Heart left ventricle (tissue), 13 donors: Measurements from ENCODE around the gene FXYD1.

Source experiments
- POLR2A ChIP-seq, 2 donors: fragments of 450-650 bp; IDR thresholded peaks; one replicate each; pipeline ENCODE4 v1.6.1; 2017; ENCODE audit warnings: antibody characterized with exemption in 2 of 2, mild to moderate bottlenecking in 2 of 2, moderate library complexity in 2 of 2
- TF ChIP-seq, protein P1 (sequence below), 12 donors: fragments of 200-600 bp; sonication (generic) in 4 of 12; IDR thresholded peaks; one replicate each; pipeline versions ENCODE4 v1.5.0 to v1.8.0; 2018 to 2022; ENCODE audit warnings: antibody characterized with exemption in 12 of 12, mild to moderate bottlenecking in 5 of 12
- donor health status: ischemic (EF 13 %, LVEDD 7.1; RV severe dilation, severe dysfunction).
- donor health status: DM: no; HTN: yes; CAD: no.
- donor health status: DM: no; HTN: no; CAD: no.
- donor health status: ischemic (EF 25% LVEDD 6.9; RV normal size, moderate dysfunction).
- donor health status: ischemic (EF 25% LVEDD 5.7; RV mildly dilated, moderate dysfunction).
- donor health status: ischemic (EF 35%, LVEDD 5.7; RV mildly dilated, moderate dysfunction).
- donor health status: nonischemic (EF 11% LVEDD 7.7; RV severe dilation, severe dysfunction).
- donor health status: DM: yes; HTN: yes; CAD: no.
- donor health status: PGD.
- donor health status: ischemic (EF 29% LVEDD 5.4; RV normal size, mild dysfunction).
- donor health status: nonischemic (EF 23%, LVEDD 6.1; RV moderate dilation, normal function).

DNA sequence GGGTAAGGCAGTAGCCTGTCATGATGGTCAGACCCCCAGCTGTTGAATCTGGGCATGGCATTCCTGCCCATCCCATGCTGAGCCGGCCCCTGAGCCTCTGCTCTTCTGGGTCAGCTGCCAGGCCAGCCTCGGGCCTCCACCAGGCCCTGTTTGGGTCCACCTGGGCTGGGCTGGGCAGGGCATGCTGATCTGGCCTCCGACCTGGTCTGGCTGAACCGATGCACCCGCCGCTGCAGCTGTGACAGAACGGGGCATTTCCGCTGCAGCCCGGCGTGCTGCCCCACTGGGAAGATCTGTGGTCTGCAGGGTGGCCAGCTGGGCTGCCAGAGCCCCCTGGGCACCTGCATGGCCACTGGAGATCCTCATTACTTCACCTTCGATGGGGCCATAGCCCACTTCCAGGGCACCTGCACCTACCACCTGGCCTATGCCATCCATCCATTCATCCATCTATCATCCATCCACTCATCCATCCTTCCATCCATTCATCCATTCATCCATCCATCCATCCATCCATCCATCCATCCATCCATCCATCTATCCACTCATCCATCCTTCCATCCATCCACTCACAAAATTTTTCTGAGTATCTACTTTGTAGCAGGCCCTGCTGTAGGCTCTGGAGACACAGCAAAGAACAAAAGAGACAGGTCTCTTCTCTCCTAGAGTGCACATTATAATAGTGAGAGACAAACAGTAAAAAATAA lies 44.5 kb upstream of the FXYD1 start:
- TF ChIP-seq, protein P1, sequence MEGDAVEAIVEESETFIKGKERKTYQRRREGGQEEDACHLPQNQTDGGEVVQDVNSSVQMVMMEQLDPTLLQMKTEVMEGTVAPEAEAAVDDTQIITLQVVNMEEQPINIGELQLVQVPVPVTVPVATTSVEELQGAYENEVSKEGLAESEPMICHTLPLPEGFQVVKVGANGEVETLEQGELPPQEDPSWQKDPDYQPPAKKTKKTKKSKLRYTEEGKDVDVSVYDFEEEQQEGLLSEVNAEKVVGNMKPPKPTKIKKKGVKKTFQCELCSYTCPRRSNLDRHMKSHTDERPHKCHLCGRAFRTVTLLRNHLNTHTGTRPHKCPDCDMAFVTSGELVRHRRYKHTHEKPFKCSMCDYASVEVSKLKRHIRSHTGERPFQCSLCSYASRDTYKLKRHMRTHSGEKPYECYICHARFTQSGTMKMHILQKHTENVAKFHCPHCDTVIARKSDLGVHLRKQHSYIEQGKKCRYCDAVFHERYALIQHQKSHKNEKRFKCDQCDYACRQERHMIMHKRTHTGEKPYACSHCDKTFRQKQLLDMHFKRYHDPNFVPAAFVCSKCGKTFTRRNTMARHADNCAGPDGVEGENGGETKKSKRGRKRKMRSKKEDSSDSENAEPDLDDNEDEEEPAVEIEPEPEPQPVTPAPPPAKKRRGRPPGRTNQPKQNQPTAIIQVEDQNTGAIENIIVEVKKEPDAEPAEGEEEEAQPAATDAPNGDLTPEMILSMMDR (IDR thresholded peaks at IDR 0.05), result no peak
- TF ChIP-seq POLR2A (IDR thresholded peaks at IDR 0.05), result no peak
